IMR-90 (cell line): ENCODE results near the gene PSAP. TPM values are rescaled to one million over a fixed set of nuclear protein-coding genes. Genes with fewer than 3 reads are reported as not detected.
A peak's percentile ranks its signal among the peaks of the same experiment; 100 is the strongest.

ENCODE experiments used
- ATAC-seq: fragments of 200-7000 bp; cut with Tn5 transposase; 2 replicates; pipeline ENCODE4 v1.9.1; 2020; ENCODE audit warnings: low read depth, mild to moderate bottlenecking, moderate library complexity
- BruUV-seq: library from RNA; stranded (reverse); fragments of 400-500 nt; replicated peaks from 2 replicates; lab custom pipeline; 2021; lab: Mats Ljungman, UMichigan
- CTCF ChIA-PET: fragments of 300-600 bp; formaldehyde crosslinking; extraction: SDS; loops from one replicate; lab custom pipeline; 2021; ENCODE audit warnings: antibody characterized with exemption; lab: Yijun Ruan, JAX
- POLR2A ChIA-PET: fragments of 300-600 bp; sonication (Branson Sonifier 250); formaldehyde crosslinking; loops from one replicate; lab custom pipeline; 2022; ENCODE audit warnings: antibody characterized with exemption; ENCODE audit not compliant: unreplicated experiment; lab: Charles Lee
- DNase-seq: peaks from one replicate; pipeline ENCODE4 v3.0.0; 2013
- H2AFZ ChIP-seq: replicated peaks from 2 replicates; pipeline ENCODE3; 2013; ENCODE audit warnings: low read length, mild to moderate bottlenecking; ENCODE audit not compliant: poor library complexity
- H2AK5ac ChIP-seq: 2 replicates; pipeline ENCODE4 v1.6.1; 2013; ENCODE audit warnings: low read depth, low read length, inconsistent platforms
- H2AK9ac ChIP-seq: replicated peaks from 2 replicates; pipeline ENCODE3; 2013; ENCODE audit warnings: mild to moderate bottlenecking, low read depth, low read length, moderate library complexity; ENCODE audit not compliant: poor library complexity
- H2BK120ac ChIP-seq: 2 replicates; pipeline ENCODE4 v1.6.1; 2013; ENCODE audit warnings: low read depth, low read length, inconsistent platforms
- H2BK15ac ChIP-seq: 3 replicates; pipeline ENCODE4 v1.6.1; 2013; ENCODE audit warnings: low read depth, low read length, inconsistent platforms
- H2BK20ac ChIP-seq: 2 replicates; pipeline ENCODE4 v1.6.1; 2013; ENCODE audit warnings: low read depth, mild to moderate bottlenecking, inconsistent platforms, low read length, moderate library complexity
- H2BK5ac ChIP-seq: 2 replicates; pipeline ENCODE4 v1.6.1; 2013; ENCODE audit warnings: mild to moderate bottlenecking, low read depth, low read length, inconsistent platforms; ENCODE audit not compliant: poor library complexity, severe bottlenecking
- H3K14ac ChIP-seq: replicated peaks from 2 replicates; pipeline ENCODE4 v1.6.1; 2013; ENCODE audit warnings: low read depth, low read length, inconsistent platforms
- H3K18ac ChIP-seq: 2 replicates; pipeline ENCODE4 v1.6.1; 2013; ENCODE audit warnings: low read depth, low read length, control low read depth
- H3K23ac ChIP-seq: 2 replicates; pipeline ENCODE4 v1.6.1; 2013; ENCODE audit warnings: low read depth, low read length, inconsistent platforms
- H3K27ac ChIP-seq: 2 replicates; pipeline ENCODE4 v1.5.1; 2013; ENCODE audit warnings: mild to moderate bottlenecking, control low read depth, low read length; ENCODE audit not compliant: insufficient read depth
- H3K27me3 ChIP-seq: 2 replicates; pipeline ENCODE4 v1.6.1; 2013; ENCODE audit warnings: low read length; ENCODE audit not compliant: control insufficient read depth, insufficient read depth
- H3K36me3 ChIP-seq: 2 replicates; pipeline ENCODE4 v1.6.1; 2013; ENCODE audit warnings: low read length, mixed read lengths; ENCODE audit not compliant: control insufficient read depth, insufficient read depth
- H3K4ac ChIP-seq: 2 replicates; pipeline ENCODE4 v1.6.1; 2013; ENCODE audit warnings: low read depth, low read length, inconsistent platforms
- H3K4me1 ChIP-seq: 2 replicates; pipeline ENCODE4 v1.6.1; 2013; ENCODE audit warnings: low read length, mixed read lengths; ENCODE audit not compliant: control insufficient read depth, insufficient read depth
- H3K4me2 ChIP-seq: 2 replicates; pipeline ENCODE4 v1.6.1; 2013; ENCODE audit warnings: low read depth, mild to moderate bottlenecking, control low read depth, low read length, moderate library complexity
- H3K4me3 ChIP-seq: 2 replicates; pipeline ENCODE4 v1.5.1; 2013; ENCODE audit warnings: low read depth, mild to moderate bottlenecking, control low read depth, low read length, moderate library complexity; ENCODE audit not compliant: insufficient read depth
- H3K56ac ChIP-seq: 2 replicates; pipeline ENCODE4 v1.6.1; 2013; ENCODE audit warnings: low read length, inconsistent platforms; ENCODE audit not compliant: insufficient read depth; ENCODE audit errors: extremely low read depth
- H3K79me1 ChIP-seq, 2 experiments: 2 replicates each; pipeline ENCODE4 v1.6.1; 2013; ENCODE audit warnings: low read length in 2 of 2, inconsistent platforms in 1 of 2, low read depth in 1 of 2
- H3K9ac ChIP-seq: 2 replicates; pipeline ENCODE4 v1.6.1; 2013; ENCODE audit warnings: low read depth, low read length, control low read depth
- H3K9me1 ChIP-seq: 2 replicates; pipeline ENCODE4 v1.6.1; 2013; ENCODE audit warnings: low read length, inconsistent platforms; ENCODE audit not compliant: insufficient read depth
- H3K9me3 ChIP-seq: 2 replicates; pipeline ENCODE4 v1.6.1; 2013; ENCODE audit warnings: low read length; ENCODE audit not compliant: control insufficient read depth, insufficient read depth
- H4K20me1 ChIP-seq: 2 replicates; pipeline ENCODE4 v1.6.1; 2013; ENCODE audit warnings: low read length, inconsistent platforms; ENCODE audit not compliant: insufficient read depth
- H4K5ac ChIP-seq: 2 replicates; pipeline ENCODE4 v1.6.1; 2013; ENCODE audit warnings: mild to moderate bottlenecking, low read depth, low read length, control low read depth
- H4K8ac ChIP-seq, 2 experiments: 2 replicates each; pipeline ENCODE4 v1.6.1; 2013; ENCODE audit warnings: low read depth in 2 of 2, low read length in 2 of 2, control low read depth in 1 of 2, inconsistent platforms in 1 of 2
- H4K91ac ChIP-seq: 2 replicates; pipeline ENCODE4 v1.6.1; 2013; ENCODE audit warnings: low read depth, low read length, inconsistent platforms; ENCODE audit not compliant: insufficient read depth
- CEBPB ChIP-seq: IDR thresholded peaks from 2 replicates; pipeline ENCODE4 v1.6.1; 2012; ENCODE audit warnings: low read depth, low read length, improper control_type of control experiment
- WGBS, 2 experiments: methylation state at CpG; one replicate each; pipeline versions ENCODE4 v1.1.5 to v1.1.7; 2013; ENCODE audit warnings: missing lambda C conversion rate in 2 of 2; ENCODE audit not compliant: insufficient read length in 1 of 2; ENCODE audit errors: extremely low coverage in 2 of 2; 5-methylcytosine and 5-hydroxymethylcytosine counted together
- dilution Hi-C: fragments of 300-500 bp; cut with HindIII; formaldehyde crosslinking; loops from one replicate; pipeline ENCODE4 v1.14.3; 2018; ENCODE audit warnings: low sequenced_read_pairs; ENCODE audit not compliant: unreplicated experiment
- in situ Hi-C: fragments of 300-500 bp; cut with MboI; formaldehyde crosslinking; loops from 3 replicates; pipeline ENCODE4 v1.14.3; 2019; ENCODE audit warnings: low sequenced_read_pairs, inconsistent platforms, mixed read lengths
- intact Hi-C: fragments of 100-400 bp; cut with micrococcal nuclease; formaldehyde crosslinking; loops from 2 replicates; pipeline ENCODE4 v1.10.0; 2022
- polyA plus RNA-seq, 3 experiments: library from polyadenylated mRNA; depleted of rRNA; stranded (reverse); fragments of >200 nt; gene quantifications; 2 replicates each; pipeline ENCODE4 v1.2.3, GENCODE V29; 2012; ENCODE audit warnings: low replicate concordance in 1 of 3
- total RNA-seq: library from RNA; depleted of rRNA; stranded (reverse); fragments of >200 nt; gene quantifications from 2 replicates; pipeline ENCODE4 v1.2.3, GENCODE V29; 2012
- TF ChIP-seq, protein P1 (sequence below): fragments of 150-350 bp; IDR thresholded peaks from 2 replicates; pipeline ENCODE4 v1.6.1; 2017; ENCODE audit warnings: mild to moderate bottlenecking, antibody characterized with exemption, low read length, low read depth
- TF ChIP-seq, protein P2 (sequence below): conservative IDR thresholded peaks from 2 replicates; pipeline ENCODE4 v1.5.1; 2012; ENCODE audit warnings: mild to moderate bottlenecking, low read depth, low read length, improper control_type of control experiment

Gene PSAP
- total and polyA plus RNA-seq, 2 of the 4 experiments (the other 2 are of a cell fraction): 216 to 876 TPM

DNA sequence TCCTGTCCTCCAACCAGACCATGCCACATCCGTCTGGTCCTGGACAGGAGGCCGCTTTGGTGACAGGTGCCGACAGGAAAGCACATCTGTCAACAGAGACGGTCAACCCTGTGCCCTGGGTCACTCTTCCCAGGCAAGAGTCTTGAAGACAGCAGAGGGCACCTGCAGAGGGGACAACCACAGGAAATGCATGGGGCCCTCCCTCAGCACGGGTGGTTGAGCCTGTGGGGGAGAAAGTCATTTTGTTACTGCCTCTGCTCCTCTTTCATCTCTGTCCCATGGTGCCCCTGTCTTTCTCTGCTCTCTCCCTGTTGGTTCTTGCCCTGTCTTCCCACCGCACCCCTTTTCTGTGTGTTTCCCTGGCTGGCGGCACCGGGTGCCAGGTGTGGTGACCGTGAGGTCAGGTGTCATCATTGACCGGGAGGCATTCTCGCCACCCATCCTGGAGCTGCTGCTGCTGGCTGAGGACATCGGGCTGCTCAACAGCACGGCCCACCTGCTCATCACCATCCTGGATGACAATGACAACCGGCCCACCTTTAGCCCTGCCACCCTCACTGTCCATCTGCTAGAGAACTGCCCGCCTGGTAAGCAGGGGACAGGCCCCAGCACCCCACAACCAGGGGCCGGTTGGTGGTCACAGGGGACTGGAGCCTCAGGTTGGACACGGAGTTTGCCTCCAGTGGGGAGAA lies 60.2 kb downstream of the PSAP start:
- H3K27ac ChIP-seq: no peak overlapping the region
- no peak overlapping the region for H2AFZ ChIP-seq
- ChIA-PET CTCF (no interaction called here), POLR2A (no interaction called here)
- H2BK20ac ChIP-seq: no peak overlapping the region
- no peaks in the 10 kb centered on the region for H3K9me3 ChIP-seq
- dilution Hi-C loops (no loop called here), in situ Hi-C loops (no loop called here), intact Hi-C loops (no loop called here)
- no peaks in the 10 kb centered on the region for H4K20me1 ChIP-seq
- no peaks in the 10 kb centered on the region for H3K4me1 ChIP-seq
- H3K9me1 ChIP-seq: no peaks in the 10 kb centered on the region
- no peak overlapping the region for H3K4me2 ChIP-seq
- no peak overlapping the region for H2BK15ac ChIP-seq
- H2AK5ac ChIP-seq: no peak overlapping the region
- no peak overlapping the region for H3K14ac ChIP-seq
- H2BK120ac ChIP-seq: no peak overlapping the region
- H3K36me3 ChIP-seq: no peaks in the 10 kb centered on the region
- no peak overlapping the region for H4K91ac ChIP-seq
- H3K27me3 ChIP-seq: peaks cover 29% of the 10 kb centered on the region
- H2BK5ac ChIP-seq: no peak overlapping the region
- H3K4me3 ChIP-seq: no peak overlapping the region
- no peak overlapping the region for H4K5ac ChIP-seq
- H3K4ac ChIP-seq: no peak overlapping the region
- DNase-seq (no peak), ATAC-seq (no peak)
- no peak overlapping the region for H3K9ac ChIP-seq
- no peak overlapping the region for H4K8ac ChIP-seq
- no peak overlapping the region for H3K23ac ChIP-seq
- 75% methylated on average over 7 of the region's 17 CpGs; no CpG with 5 or more reads in 1 of the 2 experiments for WGBS, 2 experiments
- BruUV-seq: no TSS peak
- no peak overlapping the region for H3K18ac ChIP-seq
- no peak overlapping the region for H3K56ac ChIP-seq
- peak overlapping the region; percentile 55 for H2AK9ac ChIP-seq
- TF ChIP-seq, protein P1, sequence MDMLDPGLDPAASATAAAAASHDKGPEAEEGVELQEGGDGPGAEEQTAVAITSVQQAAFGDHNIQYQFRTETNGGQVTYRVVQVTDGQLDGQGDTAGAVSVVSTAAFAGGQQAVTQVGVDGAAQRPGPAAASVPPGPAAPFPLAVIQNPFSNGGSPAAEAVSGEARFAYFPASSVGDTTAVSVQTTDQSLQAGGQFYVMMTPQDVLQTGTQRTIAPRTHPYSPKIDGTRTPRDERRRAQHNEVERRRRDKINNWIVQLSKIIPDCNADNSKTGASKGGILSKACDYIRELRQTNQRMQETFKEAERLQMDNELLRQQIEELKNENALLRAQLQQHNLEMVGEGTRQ: no peak
- TF ChIP-seq CEBPB: no peak
- TF ChIP-seq, protein P2, sequence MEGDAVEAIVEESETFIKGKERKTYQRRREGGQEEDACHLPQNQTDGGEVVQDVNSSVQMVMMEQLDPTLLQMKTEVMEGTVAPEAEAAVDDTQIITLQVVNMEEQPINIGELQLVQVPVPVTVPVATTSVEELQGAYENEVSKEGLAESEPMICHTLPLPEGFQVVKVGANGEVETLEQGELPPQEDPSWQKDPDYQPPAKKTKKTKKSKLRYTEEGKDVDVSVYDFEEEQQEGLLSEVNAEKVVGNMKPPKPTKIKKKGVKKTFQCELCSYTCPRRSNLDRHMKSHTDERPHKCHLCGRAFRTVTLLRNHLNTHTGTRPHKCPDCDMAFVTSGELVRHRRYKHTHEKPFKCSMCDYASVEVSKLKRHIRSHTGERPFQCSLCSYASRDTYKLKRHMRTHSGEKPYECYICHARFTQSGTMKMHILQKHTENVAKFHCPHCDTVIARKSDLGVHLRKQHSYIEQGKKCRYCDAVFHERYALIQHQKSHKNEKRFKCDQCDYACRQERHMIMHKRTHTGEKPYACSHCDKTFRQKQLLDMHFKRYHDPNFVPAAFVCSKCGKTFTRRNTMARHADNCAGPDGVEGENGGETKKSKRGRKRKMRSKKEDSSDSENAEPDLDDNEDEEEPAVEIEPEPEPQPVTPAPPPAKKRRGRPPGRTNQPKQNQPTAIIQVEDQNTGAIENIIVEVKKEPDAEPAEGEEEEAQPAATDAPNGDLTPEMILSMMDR: no peak
- no peaks in the 10 kb centered on the region for H3K79me1 ChIP-seq
